GM12872 (cell line): ENCODE results near the gene STK24.

Experiments
- TF ChIP-seq, protein P1 (sequence below): IDR thresholded peaks from 3 replicates; pipeline ENCODE4 v1.5.1; 2011; ENCODE audit warnings: low read depth, mild to moderate bottlenecking, low read length, moderate library complexity; ENCODE audit not compliant: insufficient read depth

Gene STK24

DNA sequence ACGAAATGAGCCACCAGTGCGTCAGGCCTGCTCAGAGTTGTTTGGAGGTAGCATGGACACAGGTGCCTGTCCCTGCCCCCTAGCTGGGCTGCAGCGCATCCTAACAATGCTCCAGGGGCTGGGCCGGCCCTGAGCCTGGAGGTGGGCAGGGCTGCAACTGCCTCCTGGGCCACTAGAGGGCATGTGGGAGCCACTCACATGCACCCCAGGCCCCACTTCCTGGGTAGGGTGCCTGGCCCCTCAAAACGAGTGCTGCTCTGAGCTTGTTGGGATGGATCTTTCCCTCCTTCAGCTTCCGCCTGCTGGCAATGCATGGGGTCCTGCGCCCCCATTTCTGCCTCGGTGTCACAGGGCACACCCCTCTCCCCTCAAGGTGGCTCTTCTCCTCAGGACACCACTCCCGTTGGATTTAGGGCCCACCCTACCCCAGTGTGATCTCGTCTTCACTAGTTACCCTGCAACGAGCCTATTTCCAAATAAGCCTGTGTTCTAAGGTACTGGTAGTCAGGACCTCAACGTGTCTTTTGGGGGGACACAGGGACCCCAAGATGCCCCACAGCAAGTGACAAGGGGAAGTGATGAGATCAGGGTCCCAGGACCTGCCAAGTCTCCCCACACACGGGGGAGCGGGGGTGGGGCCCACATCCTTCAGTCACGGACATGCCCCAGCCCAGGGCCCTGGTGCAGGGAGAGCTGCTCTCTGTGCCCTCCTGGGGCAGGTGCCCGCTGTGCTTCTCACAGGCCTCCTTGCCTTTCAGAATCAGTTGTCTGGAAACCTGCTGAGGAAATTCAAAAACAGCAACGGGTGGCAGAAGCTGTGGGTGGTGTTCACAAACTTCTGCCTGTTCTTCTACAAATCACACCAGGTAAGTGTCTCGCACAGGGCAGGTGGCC, 131.3 kb downstream of the STK24 start:
- TF ChIP-seq, protein P1, sequence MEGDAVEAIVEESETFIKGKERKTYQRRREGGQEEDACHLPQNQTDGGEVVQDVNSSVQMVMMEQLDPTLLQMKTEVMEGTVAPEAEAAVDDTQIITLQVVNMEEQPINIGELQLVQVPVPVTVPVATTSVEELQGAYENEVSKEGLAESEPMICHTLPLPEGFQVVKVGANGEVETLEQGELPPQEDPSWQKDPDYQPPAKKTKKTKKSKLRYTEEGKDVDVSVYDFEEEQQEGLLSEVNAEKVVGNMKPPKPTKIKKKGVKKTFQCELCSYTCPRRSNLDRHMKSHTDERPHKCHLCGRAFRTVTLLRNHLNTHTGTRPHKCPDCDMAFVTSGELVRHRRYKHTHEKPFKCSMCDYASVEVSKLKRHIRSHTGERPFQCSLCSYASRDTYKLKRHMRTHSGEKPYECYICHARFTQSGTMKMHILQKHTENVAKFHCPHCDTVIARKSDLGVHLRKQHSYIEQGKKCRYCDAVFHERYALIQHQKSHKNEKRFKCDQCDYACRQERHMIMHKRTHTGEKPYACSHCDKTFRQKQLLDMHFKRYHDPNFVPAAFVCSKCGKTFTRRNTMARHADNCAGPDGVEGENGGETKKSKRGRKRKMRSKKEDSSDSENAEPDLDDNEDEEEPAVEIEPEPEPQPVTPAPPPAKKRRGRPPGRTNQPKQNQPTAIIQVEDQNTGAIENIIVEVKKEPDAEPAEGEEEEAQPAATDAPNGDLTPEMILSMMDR: peak; percentile 99

GRCh38 chr13:98444381-98444780, 132.5 kb downstream of the STK24 start:
- TF ChIP-seq, protein P1: no peak

DNA sequence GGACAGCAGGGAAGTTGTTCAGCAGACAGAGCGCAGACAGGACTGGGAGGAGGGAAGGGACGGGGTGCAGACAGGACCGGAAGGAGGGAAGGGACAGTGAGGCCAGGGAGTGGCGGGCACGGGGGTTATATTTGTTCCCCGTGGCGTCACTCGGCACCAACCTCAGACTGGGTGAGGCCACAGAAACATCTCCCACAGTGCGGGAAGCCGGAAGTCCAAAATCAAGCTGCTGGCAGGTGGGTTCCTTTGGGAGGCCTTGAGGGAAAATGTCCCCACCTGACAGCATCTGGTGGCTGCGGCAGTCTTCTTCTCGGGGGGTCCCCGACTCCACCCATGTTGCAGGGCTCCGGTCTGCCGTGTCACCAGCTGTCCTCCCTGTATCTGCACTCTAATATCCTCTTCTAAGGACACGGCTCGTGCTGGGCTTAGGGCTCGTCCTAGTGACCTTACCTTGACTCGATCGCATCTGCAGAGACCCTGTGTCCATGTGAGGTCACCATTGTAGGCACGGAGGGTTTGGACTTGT, 133.0 kb downstream of the STK24 start:
- TF ChIP-seq, protein P1: no peak

DNA sequence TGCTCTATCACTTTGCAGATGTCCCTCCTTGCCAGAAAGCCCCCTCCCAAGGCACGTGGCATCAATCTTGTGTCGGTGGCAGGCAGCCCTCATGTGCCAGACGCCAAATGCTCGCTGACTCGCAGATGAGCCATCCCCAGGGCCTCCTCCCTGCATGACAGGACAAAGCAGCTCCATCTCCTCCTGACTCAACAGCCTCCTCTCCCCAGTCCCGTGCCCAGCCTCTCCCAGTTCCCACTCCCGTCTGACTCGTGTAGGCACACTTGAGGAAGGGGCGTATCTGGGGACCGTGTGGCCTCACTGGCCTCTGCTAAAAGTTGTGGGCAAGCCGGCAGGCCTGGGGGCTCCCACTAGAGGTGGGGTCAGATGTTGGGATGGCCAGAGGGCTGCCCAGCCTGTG, 133.6 kb downstream of the STK24 start:
- TF ChIP-seq, protein P1: no peak

DNA sequence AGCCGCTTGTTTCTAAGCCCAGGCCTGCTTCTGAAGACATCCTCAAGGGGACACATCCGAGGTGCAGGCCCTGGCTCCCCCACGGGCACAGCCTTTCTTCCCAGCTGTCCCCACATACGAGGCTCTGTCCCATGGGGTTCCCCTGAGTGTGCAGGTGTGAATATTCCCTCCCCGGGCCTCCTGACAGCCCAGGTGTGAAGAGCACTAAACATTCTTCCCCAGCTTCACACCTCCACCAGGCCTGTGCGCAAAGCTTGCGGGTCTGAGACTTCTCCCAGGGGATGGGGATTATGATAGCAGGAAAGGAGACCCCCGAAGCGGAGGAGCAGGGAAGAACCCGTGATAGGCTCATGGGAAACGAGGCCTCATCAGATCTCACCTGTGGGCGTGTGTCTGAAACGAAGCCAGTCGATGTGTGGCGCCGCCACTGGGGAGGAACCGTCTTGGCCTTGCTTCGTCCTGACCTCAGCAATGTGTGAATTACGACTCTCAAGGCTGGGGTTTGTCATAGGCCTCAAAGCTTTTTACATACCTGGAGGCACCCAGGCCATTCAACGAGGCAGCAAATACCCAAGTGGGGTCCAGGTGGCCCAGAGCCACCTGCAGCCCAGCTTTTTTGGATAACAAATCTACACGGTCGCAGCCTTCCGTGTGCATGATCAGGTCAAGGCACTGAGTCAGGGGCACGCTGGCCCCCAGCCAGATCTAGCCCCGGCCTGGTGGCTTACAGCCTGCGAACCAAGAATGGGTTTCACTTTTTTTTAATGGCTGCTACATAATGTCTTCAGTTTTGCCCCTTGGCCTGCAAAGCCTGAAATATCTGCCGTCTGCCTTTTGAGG, 134.3 kb downstream of the STK24 start:
- TF ChIP-seq, protein P1: no peak

GRCh38 chr13:98441056-98441676, 135.7 kb downstream of the STK24 start:
- TF ChIP-seq, protein P1: no peak
